HCT116 (cell line): ENCODE results near the gene FRA10AC1. TPM values are rescaled to one million over a fixed set of nuclear protein-coding genes. Genes with fewer than 3 reads are reported as not detected.

Experiments used
- ATAC-seq: fragments of 200-7000 bp; cut with Tn5 transposase; 2 replicates; pipeline ENCODE4 v1.9.1; 2020; ENCODE audit warnings: mild to moderate bottlenecking, moderate library complexity
- BruUV-seq: library from RNA; stranded (reverse); fragments of 400-500 nt; replicated peaks from 2 replicates; lab custom pipeline; 2021; lab: Mats Ljungman, UMichigan
- CTCF ChIA-PET: fragments of 300-600 bp; sonication (Branson Sonifier 250); formaldehyde crosslinking; loops from one replicate; lab custom pipeline; 2021; ENCODE audit warnings: antibody characterized with exemption; lab: Charles Lee
- POLR2A ChIA-PET: fragments of 300-600, 350-600 bp; sonication (Branson Sonifier 250); formaldehyde crosslinking; loops from one replicate; lab custom pipeline; 2021; ENCODE audit warnings: antibody characterized with exemption; lab: Charles Lee
- RAD21 ChIA-PET, 2 experiments: fragments of 300-600 bp; sonication (Branson Sonifier 250); formaldehyde crosslinking; loops; one replicate each; lab custom pipeline; 2023; ENCODE audit warnings: low total read pairs in 2 of 2; ENCODE audit not compliant: uncharacterized antibody in 2 of 2, unreplicated experiment in 2 of 2, low non-redundant PET in 1 of 2; lab: Charles Lee
- DNase-seq: peaks from one replicate; pipeline ENCODE4 v3.0.0-alpha.2; 2010; ENCODE audit warnings: low read depth, low spot score
- H2AFZ ChIP-seq: fragments of 200-600 bp; shearing (Covaris generic), sonication (generic); 2 replicates; pipeline ENCODE4 v1.6.1; 2017; ENCODE audit warnings: low read depth, mixed run types, mixed read lengths, antibody characterized with exemption, low read length; ENCODE audit not compliant: poor library complexity, severe bottlenecking
- H3K27ac ChIP-seq: 2 replicates; pipeline ENCODE4 v1.5.1; 2012; ENCODE audit warnings: low read depth, low read length
- H3K27me3 ChIP-seq: fragments of 200-600 bp; sonication (generic); 2 replicates; pipeline ENCODE4 v1.6.1; 2016; ENCODE audit warnings: mixed run types, low read length, mixed read lengths; ENCODE audit not compliant: insufficient read depth
- H3K36me3 ChIP-seq, 2 experiments: fragments of 200-500 bp in 1 of 2; fragments of 200-600 bp in 1 of 2; sonication (Bioruptor generic) in 1 of 2; sonication (generic) in 1 of 2; 2 replicates each; pipeline versions ENCODE4 v1.5.1 to v1.6.1; 2014 to 2016; ENCODE audit warnings: low read length in 2 of 2, inconsistent platforms in 1 of 2, mixed read lengths in 1 of 2, mixed run types in 1 of 2; ENCODE audit not compliant: insufficient read depth in 2 of 2, control insufficient read depth in 1 of 2
- H3K4me1 ChIP-seq, 2 experiments: fragments of 200-600 bp in 1 of 2; sonication (generic) in 1 of 2; 2 replicates each; pipeline versions ENCODE4 v1.5.1 to v1.6.1; 2012 to 2017; ENCODE audit warnings: low read length in 2 of 2, inconsistent platforms in 1 of 2, mild to moderate bottlenecking in 1 of 2, mixed read lengths in 1 of 2, mixed run types in 1 of 2, moderate library complexity in 1 of 2; ENCODE audit not compliant: insufficient read depth in 2 of 2, control insufficient read depth in 1 of 2
- H3K4me2 ChIP-seq: fragments of 200-600 bp; sonication (generic); 2 replicates; pipeline ENCODE4 v1.6.1; 2017; ENCODE audit warnings: mixed run types, low read length, mixed read lengths
- H3K4me3 ChIP-seq, 2 experiments: fragments of 200-600 bp in 1 of 2; sonication (generic) in 1 of 2; replicated peaks in 1 of 2; 2 replicates each; pipeline ENCODE4 v1.5.1; 2011 to 2016; ENCODE audit warnings: low read length in 2 of 2, control low read depth in 1 of 2, low read depth in 1 of 2, mild to moderate bottlenecking in 1 of 2, mixed read lengths in 1 of 2, mixed run types in 1 of 2
- H3K79me2 ChIP-seq: fragments of 200-600 bp; sonication (generic); 2 replicates; pipeline ENCODE4 v1.6.1; 2017; ENCODE audit warnings: mild to moderate bottlenecking, mixed run types, low read length, moderate library complexity, mixed read lengths; ENCODE audit not compliant: insufficient read depth
- H3K9ac ChIP-seq: fragments of 200-600 bp; sonication (generic); 2 replicates; pipeline ENCODE4 v1.6.1; 2016; ENCODE audit warnings: low read length, mixed read lengths
- H3K9me2 ChIP-seq: fragments of 200-600 bp; sonication (generic), shearing (Covaris generic); 2 replicates; pipeline ENCODE4 v1.6.1; 2017; ENCODE audit warnings: mixed run types, mild to moderate bottlenecking, moderate library complexity; ENCODE audit not compliant: insufficient read depth
- H3K9me3 ChIP-seq, 2 experiments: fragments of 200-500 bp in 1 of 2; fragments of 200-600 bp in 1 of 2; sonication (Bioruptor generic) in 1 of 2; sonication (generic) in 1 of 2; 2 replicates each; pipeline ENCODE4 v1.6.1; 2014 to 2017; ENCODE audit warnings: low read length in 2 of 2, mixed read lengths in 2 of 2, inconsistent platforms in 1 of 2, low read depth in 1 of 2, mild to moderate bottlenecking in 1 of 2, mixed run types in 1 of 2, moderate library complexity in 1 of 2; ENCODE audit not compliant: control insufficient read depth in 1 of 2, insufficient read depth in 1 of 2
- H4K20me1 ChIP-seq: fragments of 200-600 bp; sonication (generic), shearing (Covaris generic); 2 replicates; pipeline ENCODE4 v1.6.1; 2017; ENCODE audit warnings: mixed run types, mild to moderate bottlenecking, moderate library complexity; ENCODE audit not compliant: insufficient read depth
- ELF1 ChIP-seq: IDR thresholded peaks from 2 replicates; pipeline ENCODE4 v1.6.1; 2012; ENCODE audit warnings: low read depth, borderline replicate concordance
- EZH2phosphoT487 ChIP-seq: fragments of 200-600 bp; IDR thresholded peaks from 2 replicates; pipeline ENCODE4 v1.6.1; 2018; ENCODE audit warnings: antibody characterized with exemption, borderline replicate concordance
- FOSL1 ChIP-seq: IDR thresholded peaks from 2 replicates; pipeline ENCODE4 v1.6.1; 2012; ENCODE audit warnings: low read depth
- POLR2A ChIP-seq: IDR thresholded peaks from 2 replicates; pipeline ENCODE4 v1.7.0; 2011; ENCODE audit warnings: borderline replicate concordance; ENCODE audit not compliant: insufficient read depth, insufficient read length; ENCODE audit errors: extremely low read depth
- POLR2AphosphoS5 ChIP-seq: IDR thresholded peaks from 2 replicates; pipeline ENCODE4 v1.6.1; 2011; ENCODE audit warnings: mild to moderate bottlenecking, low read depth, low read length, moderate library complexity
- RAD21 ChIP-seq: IDR thresholded peaks from 2 replicates; pipeline ENCODE4 v1.6.1; 2012; ENCODE audit warnings: low read depth, mild to moderate bottlenecking
- SIN3A ChIP-seq: IDR thresholded peaks from 2 replicates; pipeline ENCODE4 v1.6.1; 2012; ENCODE audit warnings: low read depth
- SP1 ChIP-seq: IDR thresholded peaks from 2 replicates; pipeline ENCODE4 v1.6.1; 2012; ENCODE audit warnings: low read depth
- YY1 ChIP-seq: IDR thresholded peaks from 2 replicates; pipeline ENCODE4 v1.6.1; 2011; ENCODE audit warnings: low read length, low read depth, moderate library complexity, mild to moderate bottlenecking; ENCODE audit not compliant: insufficient replicate concordance; ENCODE audit errors: extremely low read depth
- ZFX ChIP-seq: fragments of 450-650 bp; IDR thresholded peaks from 2 replicates; pipeline ENCODE4 v1.6.1; 2017
- intact Hi-C: fragments of 100-400 bp; cut with micrococcal nuclease; formaldehyde crosslinking; loops from 2 replicates; pipeline ENCODE4 v1.10.0; 2022
- total RNA-seq: library from RNA; stranded (reverse); gene quantifications from one replicate; pipeline ENCODE4 v1.2.1, GENCODE V29; 2021; ENCODE audit not compliant: unreplicated experiment
- TF ChIP-seq, protein P1 (sequence below): IDR thresholded peaks from 2 replicates; pipeline ENCODE4 v1.6.1; 2012; ENCODE audit warnings: low read depth
- TF ChIP-seq, protein P2 (sequence below): IDR thresholded peaks from 2 replicates; pipeline ENCODE4 v1.6.1; 2012
- TF ChIP-seq, protein P3 (sequence below): IDR thresholded peaks from 2 replicates; pipeline ENCODE4 v1.6.1; 2012
- TF ChIP-seq, protein P4 (sequence below): IDR thresholded peaks from 2 replicates; pipeline ENCODE4 v1.6.1; 2011; ENCODE audit warnings: mild to moderate bottlenecking, low read length, moderate library complexity; ENCODE audit not compliant: insufficient replicate concordance; ENCODE audit errors: extremely low read depth

The FRA10AC1 gene
- total RNA-seq, 1 experiment from 2014 or later, result 21.9 TPM

DNA sequence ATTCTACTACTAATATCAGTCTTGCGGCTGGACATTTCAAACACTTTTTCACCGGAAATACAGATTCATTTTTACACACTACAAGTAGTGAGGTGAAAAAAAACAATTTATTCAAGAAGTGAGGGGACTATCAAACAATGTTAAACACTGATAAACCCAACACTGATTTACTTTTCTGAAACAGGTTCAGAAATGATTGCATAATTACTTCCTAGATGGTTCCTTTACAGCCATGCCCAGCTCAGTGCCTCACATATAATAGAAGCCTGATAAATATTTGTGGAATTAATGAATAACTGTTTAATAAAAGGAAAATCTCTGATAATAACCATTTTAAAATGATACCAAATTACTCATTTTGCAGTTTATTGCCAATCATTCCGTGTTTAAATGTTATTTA is 34.6 kb downstream of the FRA10AC1 start:
- H3K36me3 ChIP-seq, result peaks cover 9 to 16% of the 10 kb centered on the region in 2 experiments
- no peak overlapping the region for H3K27ac ChIP-seq
- H3K79me2 ChIP-seq, result no peaks in the 10 kb centered on the region
- H3K4me1 ChIP-seq, result no peaks in the 10 kb centered on the region
- H4K20me1 ChIP-seq, result no peaks in the 10 kb centered on the region; the same call in 1 of the 2 replicates
- ChIA-PET CTCF (no interaction called here), RAD21 (no interaction called here), POLR2A (no interaction called here)
- no peak overlapping the region for H3K9ac ChIP-seq
- no peaks in the 10 kb centered on the region for H3K9me3 ChIP-seq
- BruUV-seq, result no TSS peak
- no peak overlapping the region for H3K4me2 ChIP-seq
- intact Hi-C loops, result no loop called here
- DNase-seq (no peak), ATAC-seq (no peak)
- no peak overlapping the region for H3K4me3 ChIP-seq
- no peaks in the 10 kb centered on the region for H3K9me2 ChIP-seq
- H2AFZ ChIP-seq, result no peak overlapping the region
- H3K27me3 ChIP-seq, result no peaks in the 10 kb centered on the region
- TF ChIP-seq, protein P1, sequence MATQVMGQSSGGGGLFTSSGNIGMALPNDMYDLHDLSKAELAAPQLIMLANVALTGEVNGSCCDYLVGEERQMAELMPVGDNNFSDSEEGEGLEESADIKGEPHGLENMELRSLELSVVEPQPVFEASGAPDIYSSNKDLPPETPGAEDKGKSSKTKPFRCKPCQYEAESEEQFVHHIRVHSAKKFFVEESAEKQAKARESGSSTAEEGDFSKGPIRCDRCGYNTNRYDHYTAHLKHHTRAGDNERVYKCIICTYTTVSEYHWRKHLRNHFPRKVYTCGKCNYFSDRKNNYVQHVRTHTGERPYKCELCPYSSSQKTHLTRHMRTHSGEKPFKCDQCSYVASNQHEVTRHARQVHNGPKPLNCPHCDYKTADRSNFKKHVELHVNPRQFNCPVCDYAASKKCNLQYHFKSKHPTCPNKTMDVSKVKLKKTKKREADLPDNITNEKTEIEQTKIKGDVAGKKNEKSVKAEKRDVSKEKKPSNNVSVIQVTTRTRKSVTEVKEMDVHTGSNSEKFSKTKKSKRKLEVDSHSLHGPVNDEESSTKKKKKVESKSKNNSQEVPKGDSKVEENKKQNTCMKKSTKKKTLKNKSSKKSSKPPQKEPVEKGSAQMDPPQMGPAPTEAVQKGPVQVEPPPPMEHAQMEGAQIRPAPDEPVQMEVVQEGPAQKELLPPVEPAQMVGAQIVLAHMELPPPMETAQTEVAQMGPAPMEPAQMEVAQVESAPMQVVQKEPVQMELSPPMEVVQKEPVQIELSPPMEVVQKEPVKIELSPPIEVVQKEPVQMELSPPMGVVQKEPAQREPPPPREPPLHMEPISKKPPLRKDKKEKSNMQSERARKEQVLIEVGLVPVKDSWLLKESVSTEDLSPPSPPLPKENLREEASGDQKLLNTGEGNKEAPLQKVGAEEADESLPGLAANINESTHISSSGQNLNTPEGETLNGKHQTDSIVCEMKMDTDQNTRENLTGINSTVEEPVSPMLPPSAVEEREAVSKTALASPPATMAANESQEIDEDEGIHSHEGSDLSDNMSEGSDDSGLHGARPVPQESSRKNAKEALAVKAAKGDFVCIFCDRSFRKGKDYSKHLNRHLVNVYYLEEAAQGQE, result no peak
- TF ChIP-seq ELF1, result no peak
- TF ChIP-seq, protein P2, sequence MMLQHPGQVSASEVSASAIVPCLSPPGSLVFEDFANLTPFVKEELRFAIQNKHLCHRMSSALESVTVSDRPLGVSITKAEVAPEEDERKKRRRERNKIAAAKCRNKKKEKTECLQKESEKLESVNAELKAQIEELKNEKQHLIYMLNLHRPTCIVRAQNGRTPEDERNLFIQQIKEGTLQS, result no peak
- no peak for TF ChIP-seq ZFX
- no peak for TF ChIP-seq EZH2phosphoT487
- TF ChIP-seq YY1, result no peak
- TF ChIP-seq, protein P3, sequence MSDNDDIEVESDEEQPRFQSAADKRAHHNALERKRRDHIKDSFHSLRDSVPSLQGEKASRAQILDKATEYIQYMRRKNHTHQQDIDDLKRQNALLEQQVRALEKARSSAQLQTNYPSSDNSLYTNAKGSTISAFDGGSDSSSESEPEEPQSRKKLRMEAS, result no peak
- TF ChIP-seq, protein P4, sequence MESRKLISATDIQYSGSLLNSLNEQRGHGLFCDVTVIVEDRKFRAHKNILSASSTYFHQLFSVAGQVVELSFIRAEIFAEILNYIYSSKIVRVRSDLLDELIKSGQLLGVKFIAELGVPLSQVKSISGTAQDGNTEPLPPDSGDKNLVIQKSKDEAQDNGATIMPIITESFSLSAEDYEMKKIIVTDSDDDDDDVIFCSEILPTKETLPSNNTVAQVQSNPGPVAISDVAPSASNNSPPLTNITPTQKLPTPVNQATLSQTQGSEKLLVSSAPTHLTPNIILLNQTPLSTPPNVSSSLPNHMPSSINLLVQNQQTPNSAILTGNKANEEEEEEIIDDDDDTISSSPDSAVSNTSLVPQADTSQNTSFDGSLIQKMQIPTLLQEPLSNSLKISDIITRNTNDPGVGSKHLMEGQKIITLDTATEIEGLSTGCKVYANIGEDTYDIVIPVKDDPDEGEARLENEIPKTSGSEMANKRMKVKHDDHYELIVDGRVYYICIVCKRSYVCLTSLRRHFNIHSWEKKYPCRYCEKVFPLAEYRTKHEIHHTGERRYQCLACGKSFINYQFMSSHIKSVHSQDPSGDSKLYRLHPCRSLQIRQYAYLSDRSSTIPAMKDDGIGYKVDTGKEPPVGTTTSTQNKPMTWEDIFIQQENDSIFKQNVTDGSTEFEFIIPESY, result no peak
- TF ChIP-seq SP1, result no peak
- no peak for TF ChIP-seq RAD21
- no peak for TF ChIP-seq POLR2A
- no peak for TF ChIP-seq POLR2AphosphoS5
- no peak for TF ChIP-seq FOSL1
- no peak for TF ChIP-seq SIN3A
